Stimulated activated CD8-positive, alpha-beta memory T cell treated with anti-CD3 and anti-CD28 coated beads, Interleukin-7, amount 100 ng/mL, for 24 hours (primary cell): ENCODE data around the gene DOCK4.
"Not testable (repeated sequence)": the region's sequence is repeated elsewhere in the genome, so short reads cannot be mapped to it uniquely, and the experiment has no call there.

Source experiments
- DNase-seq: peaks from one replicate; pipeline ENCODE4 v3.0.0-alpha.2; 2020; ENCODE audit warnings: low read depth

Gene DOCK4

DNA sequence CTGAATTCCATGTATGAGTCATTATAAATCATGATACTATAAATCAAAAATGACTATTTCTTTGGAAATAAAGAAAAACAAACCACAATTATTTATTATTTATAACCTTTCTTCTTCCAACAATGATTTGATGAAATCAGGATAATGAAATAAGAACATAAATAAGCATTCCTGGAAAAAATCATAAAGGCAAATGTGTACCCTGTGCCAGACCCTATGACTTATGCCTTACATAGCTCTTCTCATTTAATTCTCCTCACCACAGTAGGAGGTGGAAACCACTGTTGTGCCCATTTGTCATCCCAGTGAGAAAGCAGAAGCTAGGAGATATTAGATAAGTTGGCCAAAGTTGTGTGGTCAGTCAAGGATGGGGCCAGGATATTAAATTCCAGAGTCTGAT lies 255.1 kb downstream of the DOCK4 start:
- DNase-seq, result no peak

GRCh38 chr7:111942450-111943081 lies 263.6 kb downstream of the DOCK4 start:
- DNase-seq, result no peak

- no peak for DNase-seq
Measured at GRCh38 chr7:111937163-111937562, 269.0 kb downstream of the DOCK4 start.

GRCh38 chr7:111933609-111934008 lies 272.6 kb downstream of the DOCK4 start:
- DNase-seq, result no peak

DNA sequence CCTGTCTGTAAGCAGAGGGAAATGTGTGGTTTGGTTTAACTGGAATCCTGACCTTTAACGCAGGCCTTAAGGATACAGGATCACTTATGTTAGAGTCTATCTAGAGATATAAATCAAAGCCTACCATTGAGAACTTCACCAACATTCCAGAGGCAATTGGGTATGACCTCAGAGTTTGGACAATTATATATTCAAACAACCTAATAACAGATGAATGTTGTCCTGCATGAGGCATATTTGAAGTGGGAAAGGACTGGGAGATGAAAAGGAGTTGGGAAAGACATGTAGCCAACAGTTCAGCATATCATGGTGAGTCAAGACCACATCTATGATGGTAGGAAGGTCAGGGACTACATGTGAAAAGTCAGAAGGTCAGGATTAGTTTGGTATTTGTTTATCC lies 274.2 kb downstream of the DOCK4 start:
- DNase-seq, result no peak

DNA sequence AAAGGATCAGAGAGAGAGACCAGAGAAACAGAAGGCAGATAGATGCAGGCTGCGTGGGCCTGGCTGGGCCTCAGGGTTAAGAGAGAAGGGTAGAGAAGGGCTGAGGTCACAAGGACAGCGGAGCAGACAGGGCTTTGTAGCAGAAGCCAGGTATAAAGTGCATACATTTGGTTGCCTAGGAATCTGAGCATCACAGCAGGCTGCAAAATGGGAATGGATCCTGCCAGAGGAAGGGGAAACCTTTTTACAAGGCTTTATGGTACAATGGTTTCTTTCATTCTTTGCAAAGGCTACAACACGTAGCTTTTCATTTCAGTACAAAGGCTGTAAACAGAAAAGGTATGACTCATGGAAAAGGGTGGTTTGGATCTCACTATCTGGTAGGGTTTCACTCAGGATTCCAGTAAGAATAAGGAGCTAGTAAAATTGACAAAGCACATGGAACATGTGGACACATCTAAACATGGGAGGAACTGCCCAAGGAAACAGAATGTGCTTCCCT lies 275.1 kb downstream of the DOCK4 start:
- DNase-seq, result no peak

DNA sequence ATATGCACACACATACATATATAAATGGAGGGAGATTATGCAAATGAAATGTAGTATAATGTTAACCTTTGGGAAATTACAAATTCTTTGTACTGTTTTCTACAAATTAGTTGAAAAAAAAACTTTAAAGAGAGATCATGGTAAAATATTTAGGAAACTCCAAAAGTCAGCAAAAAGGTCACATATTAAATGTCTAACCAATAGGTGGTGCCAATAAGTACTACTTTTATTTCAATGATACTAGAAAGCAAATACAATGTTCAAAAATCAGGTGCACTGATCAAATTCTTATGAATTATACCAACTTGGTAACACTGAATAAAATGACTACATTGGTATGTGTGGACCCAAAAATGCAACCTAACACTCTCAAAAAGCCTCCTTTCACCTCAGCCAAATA lies 276.9 kb downstream of the DOCK4 start:
- no peak for DNase-seq

DNA sequence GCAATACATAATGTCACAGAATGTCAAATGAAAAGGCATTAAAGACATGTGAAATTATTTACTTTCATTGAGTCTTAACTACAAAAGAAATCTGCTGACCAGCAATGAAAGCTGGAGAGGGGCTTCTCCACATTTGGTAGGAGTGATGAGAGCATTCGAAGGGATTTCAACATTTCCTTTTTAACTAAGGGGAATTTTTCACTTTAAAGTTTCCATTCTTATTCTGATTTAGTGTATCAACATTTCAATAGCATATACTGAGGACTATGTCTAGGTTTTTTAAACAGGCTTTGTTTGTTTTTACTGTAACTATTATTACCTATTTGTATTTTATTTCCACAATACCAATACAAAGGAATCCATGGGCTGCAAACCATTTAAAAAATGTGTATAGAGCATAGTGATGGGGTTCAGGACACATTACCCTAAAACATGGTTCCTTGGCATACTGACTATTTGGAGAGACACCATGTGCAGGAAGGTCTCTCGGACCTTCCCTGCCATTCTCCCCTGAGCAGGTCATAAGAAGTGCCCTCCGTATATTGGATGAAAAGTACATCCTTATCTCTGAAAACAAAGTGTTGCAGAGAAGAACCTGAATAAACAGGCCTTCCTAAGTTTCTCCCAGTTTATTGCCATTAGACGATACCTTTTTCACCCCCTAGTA lies 278.7 kb downstream of the DOCK4 start:
- DNase-seq, result no peak

DNA sequence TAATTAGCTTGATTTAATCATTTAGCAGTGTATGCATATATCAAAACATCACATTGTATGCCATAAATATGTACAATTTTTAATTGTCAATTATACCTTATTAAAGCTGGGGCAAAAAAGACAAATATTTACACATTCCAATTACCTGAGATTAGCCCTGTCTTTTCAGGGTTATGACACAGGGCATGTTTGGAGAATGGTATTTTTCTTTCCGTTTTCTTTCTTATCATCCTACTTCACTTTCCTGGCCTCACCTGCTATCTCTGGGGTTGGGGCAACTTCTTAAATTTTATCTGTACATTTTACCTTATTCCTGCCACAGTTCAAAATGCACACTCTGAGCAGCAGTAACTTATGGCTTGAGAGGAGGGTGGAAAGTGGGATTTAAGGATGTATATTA lies 285.9 kb downstream of the DOCK4 start:
- DNase-seq, result no peak

- no peak for DNase-seq
Measured at GRCh38 chr7:111919631-111920179, 286.5 kb downstream of the DOCK4 start.

GRCh38 chr7:111919164-111919563 lies 287.0 kb downstream of the DOCK4 start:
- DNase-seq, result no peak

- no peak for DNase-seq
Measured at GRCh38 chr7:111918461-111918860, 287.7 kb downstream of the DOCK4 start.

- not testable (repeated sequence) for DNase-seq
Measured at GRCh38 chr7:111917404-111917803, 288.8 kb downstream of the DOCK4 start.

- no peak for DNase-seq
Measured at GRCh38 chr7:111914291-111914690, 291.9 kb downstream of the DOCK4 start.

DNA sequence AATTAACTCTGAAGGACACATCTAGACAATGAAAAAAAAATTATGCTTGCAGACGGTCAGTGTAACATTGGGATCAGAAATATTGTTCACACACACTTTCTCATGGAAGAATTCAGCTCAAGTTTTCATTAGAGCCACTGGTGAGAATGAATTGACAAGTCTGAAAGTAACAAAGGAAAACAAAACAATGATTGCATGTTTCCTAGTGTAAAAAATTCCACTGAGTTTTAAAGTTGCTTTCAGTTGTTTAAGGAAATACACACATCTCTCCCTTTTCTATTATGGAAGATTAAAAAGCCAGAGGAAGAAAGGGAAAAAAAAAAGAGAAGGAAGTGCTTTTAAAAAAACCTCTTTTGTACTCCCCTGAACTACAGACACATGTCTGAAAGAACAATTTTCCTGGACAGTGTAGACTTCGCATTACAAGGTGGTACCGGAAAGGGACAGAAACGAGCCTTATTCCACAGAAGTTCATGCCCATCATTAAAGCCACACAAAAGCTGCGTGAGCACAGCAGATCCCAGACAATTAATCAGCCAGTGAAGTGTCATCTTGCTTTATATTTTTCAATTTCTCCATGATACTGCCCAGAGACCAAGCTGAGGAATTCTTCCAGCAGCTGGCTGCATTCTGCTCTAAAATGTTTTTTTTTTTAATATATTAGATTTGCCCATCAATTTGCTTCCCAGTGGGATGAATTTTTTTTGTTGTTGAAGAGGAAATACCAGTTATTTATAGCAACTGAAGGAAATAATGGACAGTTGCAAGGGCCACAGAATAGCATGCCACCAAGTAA lies 294.8 kb downstream of the DOCK4 start:
- DNase-seq, result no peak

GRCh38 chr7:111910656-111911055 lies 295.5 kb downstream of the DOCK4 start:
- DNase-seq, result no peak

DNA sequence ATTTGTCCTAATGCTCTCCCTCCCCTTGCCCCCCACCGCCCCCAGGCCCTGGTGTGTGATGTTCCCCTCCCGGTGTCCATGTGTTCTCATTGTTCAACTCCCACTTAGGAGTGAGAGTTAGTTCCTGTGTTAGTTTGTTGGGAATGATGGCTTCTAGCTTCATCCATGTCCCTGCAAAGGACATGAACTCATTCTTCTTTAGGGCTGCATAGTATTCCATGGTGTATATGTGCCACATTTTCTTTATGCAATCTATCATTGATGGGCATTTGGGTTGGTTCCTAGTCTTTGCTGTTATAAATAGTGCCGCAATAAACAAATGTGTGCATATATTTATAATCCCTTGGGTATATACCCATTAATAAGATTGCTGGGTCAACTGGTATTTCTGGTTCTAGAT lies 297.5 kb downstream of the DOCK4 start:
- DNase-seq, result not testable (repeated sequence)

DNA sequence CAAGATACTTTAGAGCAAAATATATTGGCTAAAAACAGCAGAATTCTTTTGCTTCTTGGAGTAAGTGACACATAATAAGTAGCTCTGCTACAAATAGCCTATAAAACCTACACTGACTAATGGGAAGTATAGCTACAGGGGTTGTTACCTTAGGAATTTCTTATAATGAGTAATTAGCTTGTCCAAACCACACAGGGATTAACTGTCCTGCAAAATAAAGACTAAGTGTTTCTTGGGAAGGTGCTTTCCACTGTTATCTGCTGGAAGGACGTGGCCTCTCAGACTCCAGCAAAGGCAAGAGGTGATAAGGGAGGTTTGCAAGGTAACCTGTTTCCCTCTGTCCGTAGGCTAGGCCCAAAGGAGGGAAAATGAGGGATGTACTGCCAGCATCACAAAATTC lies 302.4 kb downstream of the DOCK4 start:
- DNase-seq, result no peak

GRCh38 chr7:111903016-111903415 lies 303.2 kb downstream of the DOCK4 start:
- DNase-seq, result no peak

- no peak for DNase-seq
Measured at GRCh38 chr7:111900283-111900682, 305.9 kb downstream of the DOCK4 start.

DNA sequence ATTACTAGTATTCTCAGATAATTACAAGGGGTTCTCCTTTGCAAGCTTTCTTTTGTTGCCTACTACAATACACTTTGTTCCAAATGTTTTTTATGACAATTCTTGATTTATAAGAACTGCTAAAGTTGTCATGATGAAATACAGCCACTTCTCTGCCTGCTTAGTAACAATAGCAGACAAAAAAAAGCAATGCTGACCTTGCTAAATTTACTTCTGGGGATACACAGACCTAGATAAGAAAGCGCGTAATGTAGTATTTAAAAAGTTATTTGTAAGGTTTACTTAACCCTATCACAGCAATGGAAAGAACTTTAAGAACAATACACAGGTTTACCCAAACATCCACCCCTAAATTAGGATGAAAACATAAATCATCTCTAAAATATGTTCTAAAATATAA lies 311.1 kb downstream of the DOCK4 start:
- no peak for DNase-seq

DNA sequence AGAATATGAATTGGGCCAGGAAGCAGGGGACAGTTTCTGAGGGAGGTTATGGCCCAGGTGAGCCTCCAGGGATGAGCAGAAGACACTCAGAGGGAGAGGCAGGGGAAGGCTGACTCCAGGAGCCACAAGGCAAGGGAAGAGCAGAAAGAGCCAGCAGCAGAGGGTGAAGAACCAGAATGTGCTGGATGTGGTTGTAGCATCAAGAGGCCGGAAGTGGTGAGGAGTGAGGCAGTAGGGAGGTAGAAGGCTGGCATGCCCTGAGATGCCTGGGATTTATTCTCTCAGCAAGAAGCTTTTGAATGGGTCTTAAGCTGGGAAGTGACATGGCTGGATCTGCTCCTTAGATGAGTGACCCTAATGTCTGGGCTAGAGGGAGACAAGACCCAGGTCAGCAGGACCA lies 311.7 kb downstream of the DOCK4 start:
- no peak for DNase-seq

GRCh38 chr7:111893190-111893589 lies 313.0 kb downstream of the DOCK4 start:
- DNase-seq, result no peak
